ENCODE measurements around the gene PRELID3B.

PRELID3B gene

GRCh38 chr20:59010321-59010994 lies 32.1 kb downstream of the PRELID3B start:
- no peak for DNase-seq (ENCODE audit: low read depth)

GRCh38 chr20:59008715-59009336 lies 33.8 kb downstream of the PRELID3B start:
- DNase-seq (ENCODE audit: low read depth) = no peak

- no peak for DNase-seq (ENCODE audit: low read depth)
These were observed 34.7 kb downstream of the PRELID3B start for GRCh38 chr20:59007665-59008511.

- DNase-seq (ENCODE audit: low read depth) = peak; percentile 65
These were observed 35.5 kb downstream of the PRELID3B start, which contains the start of gene CTSZ for GRCh38 chr20:59006864-59007664. Gene CTSZ, minus strand, starts transcription at chr20:59007254. Its CDS starts 126 bp downstream, at chr20:59007128.

GRCh38 chr20:59006167-59006863 lies 36.3 kb downstream of the PRELID3B start:
- DNase-seq (ENCODE audit: low read depth) = peak; percentile 62

- no peak for DNase-seq (ENCODE audit: low read depth)
These were observed 36.9 kb downstream of the PRELID3B start for GRCh38 chr20:59005523-59006166.

GRCh38 chr20:59004763-59005522 lies 37.6 kb downstream of the PRELID3B start:
- no peak for DNase-seq (ENCODE audit: low read depth)

GRCh38 chr20:59004493-59004762 lies 38.2 kb downstream of the PRELID3B start:
- DNase-seq (ENCODE audit: low read depth) = no peak

GRCh38 chr20:59003836-59004492 lies 38.6 kb downstream of the PRELID3B start:
- DNase-seq (ENCODE audit: low read depth) = no peak

- no peak for DNase-seq (ENCODE audit: low read depth)
These were observed 39.6 kb downstream of the PRELID3B start for GRCh38 chr20:59002874-59003399.

GRCh38 chr20:59002388-59002787 lies 40.2 kb downstream of the PRELID3B start:
- DNase-seq (ENCODE audit: low read depth) = no peak

GRCh38 chr20:59001449-59002171 lies 41.0 kb downstream of the PRELID3B start:
- DNase-seq (ENCODE audit: low read depth) = no peak

- DNase-seq (ENCODE audit: low read depth) = no peak
These were observed 41.5 kb downstream of the PRELID3B start for GRCh38 chr20:59001068-59001448.

- no peak for DNase-seq (ENCODE audit: low read depth)
These were observed 42.3 kb downstream of the PRELID3B start for GRCh38 chr20:59000326-59000725.

- DNase-seq (ENCODE audit: low read depth) = no peak
These were observed 43.9 kb downstream of the PRELID3B start for GRCh38 chr20:58998656-58999055.

- DNase-seq (ENCODE audit: low read depth) = no peak
These were observed 45.3 kb downstream of the PRELID3B start for GRCh38 chr20:58997141-58997770.

GRCh38 chr20:58996226-58996611 lies 46.4 kb downstream of the PRELID3B start:
- no peak for DNase-seq (ENCODE audit: low read depth)

- no peak for DNase-seq (ENCODE audit: low read depth)
These were observed 46.9 kb downstream of the PRELID3B start for GRCh38 chr20:58995461-58996225.
